Astrocyte (in vitro differentiated cells and primary cell): ENCODE results near the gene TRAPPC12. TPM values are rescaled to one million over a fixed set of nuclear protein-coding genes. Genes with fewer than 3 reads are reported as not detected.

Source experiments
- DNase-seq: peaks from one replicate; pipeline ENCODE4 v3.0.0-alpha.2; 2010; ENCODE audit warnings: low read depth
- FAIRE-seq: peaks from 2 replicates; lab custom pipeline; 2011; peaks lifted over from hg19 to GRCh38; lab: Jason Lieb, UNC
- H2AFZ ChIP-seq: 2 replicates; pipeline ENCODE4 v1.6.0; 2012; ENCODE audit warnings: low read depth, low read length, inconsistent platforms
- H3K27ac ChIP-seq: 2 replicates; pipeline ENCODE4 v1.5.1; 2011; ENCODE audit warnings: low read depth, low read length, inconsistent platforms
- H3K27me3 ChIP-seq: 2 replicates; pipeline ENCODE4 v1.6.0; 2011; ENCODE audit warnings: low read length, inconsistent platforms; ENCODE audit not compliant: insufficient read depth
- H3K36me3 ChIP-seq: 2 replicates; pipeline ENCODE4 v1.5.1; 2011; ENCODE audit warnings: low read length, inconsistent platforms; ENCODE audit not compliant: insufficient read depth
- H3K4me1 ChIP-seq: 2 replicates; pipeline ENCODE4 v1.5.1; 2011; ENCODE audit warnings: low read length, inconsistent platforms; ENCODE audit not compliant: insufficient read depth
- H3K4me2 ChIP-seq: 2 replicates; pipeline ENCODE4 v1.6.0; 2012; ENCODE audit warnings: low read length, inconsistent platforms
- H3K4me3 ChIP-seq: 2 replicates; pipeline ENCODE4 v1.5.1; 2011; ENCODE audit warnings: low read depth, mild to moderate bottlenecking, low read length, inconsistent platforms; ENCODE audit not compliant: insufficient read depth
- H3K79me2 ChIP-seq: 2 replicates; pipeline ENCODE4 v1.6.0; 2012; ENCODE audit warnings: mild to moderate bottlenecking, low read length, inconsistent platforms; ENCODE audit not compliant: insufficient read depth
- H3K9ac ChIP-seq: 2 replicates; pipeline ENCODE4 v1.6.0; 2012; ENCODE audit warnings: mild to moderate bottlenecking, low read length, inconsistent platforms
- H3K9me3 ChIP-seq: 2 replicates; pipeline ENCODE4 v1.5.1; 2012; ENCODE audit warnings: low read depth, mild to moderate bottlenecking, low read length, inconsistent platforms; ENCODE audit not compliant: insufficient read depth
- H4K20me1 ChIP-seq: 2 replicates; pipeline ENCODE4 v1.6.0; 2012; ENCODE audit warnings: low read length, inconsistent platforms; ENCODE audit not compliant: insufficient read depth
- H3K27ac Mint-ChIP-seq: one replicate; pipeline ENCODE4 v1.8.0; 2021; ENCODE audit warnings: mild to moderate bottlenecking, mixed read lengths; ENCODE audit not compliant: unreplicated experiment
- H3K27me3 Mint-ChIP-seq: one replicate; pipeline ENCODE4 v1.8.0; 2021; ENCODE audit warnings: low read depth, mixed read lengths; ENCODE audit not compliant: unreplicated experiment
- H3K36me3 Mint-ChIP-seq: one replicate; pipeline ENCODE4 v1.8.0; 2021; ENCODE audit warnings: low read depth, mixed read lengths; ENCODE audit not compliant: unreplicated experiment
- H3K4me1 Mint-ChIP-seq: one replicate; pipeline ENCODE4 v1.8.0; 2021; ENCODE audit warnings: low read depth, mixed read lengths; ENCODE audit not compliant: unreplicated experiment
- H3K4me3 Mint-ChIP-seq: one replicate; pipeline ENCODE4 v1.8.0; 2021; ENCODE audit warnings: mild to moderate bottlenecking, moderate library complexity, mixed read lengths; ENCODE audit not compliant: unreplicated experiment
- H3K9me3 Mint-ChIP-seq: one replicate; pipeline ENCODE4 v1.8.0; 2021; ENCODE audit warnings: mild to moderate bottlenecking, mixed read lengths; ENCODE audit not compliant: unreplicated experiment
- EZH2 ChIP-seq: IDR thresholded peaks from 2 replicates; pipeline ENCODE4 v1.6.1; 2012; ENCODE audit warnings: mild to moderate bottlenecking, low read length, inconsistent platforms; ENCODE audit not compliant: insufficient read depth
- total RNA-seq: library from RNA; stranded (reverse); gene quantifications from 2 replicates; pipeline ENCODE4 v1.2.1, GENCODE V29; 2021
- TF ChIP-seq, protein P1 (sequence below): IDR thresholded peaks from 2 replicates; pipeline ENCODE4 v1.5.1; 2011; ENCODE audit warnings: low read depth, mild to moderate bottlenecking, inconsistent platforms, low read length, moderate library complexity; ENCODE audit not compliant: insufficient read depth

The TRAPPC12 gene
- total RNA-seq, 1 donor from 2014 or later = 62.1 TPM

DNA sequence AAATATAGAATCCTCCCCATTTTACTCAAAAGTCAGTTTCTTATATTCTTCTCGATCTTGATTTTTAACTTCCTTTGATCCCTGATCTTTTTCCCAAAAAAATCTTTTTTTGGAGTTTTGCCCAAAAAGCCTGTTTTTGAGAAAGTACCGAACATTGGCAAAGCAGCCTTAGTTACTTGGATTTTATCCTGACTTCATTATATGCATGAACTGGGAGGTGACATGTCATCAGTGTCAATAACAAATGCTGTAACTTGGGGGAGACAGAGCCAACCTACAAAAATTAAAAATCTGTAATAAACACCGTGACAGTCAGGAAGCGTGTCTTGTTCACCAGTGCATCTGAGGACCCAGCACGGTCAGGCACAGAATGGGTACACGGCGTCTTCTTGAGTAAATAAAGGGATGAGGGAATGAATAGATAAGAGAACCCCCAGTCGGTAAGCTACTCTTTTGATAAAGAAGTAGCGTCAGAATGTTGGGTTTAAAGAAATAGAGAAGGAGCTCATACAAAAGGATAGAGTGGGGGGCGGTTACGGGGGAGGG is 24.9 kb downstream of the TRAPPC12 start:
- Histone ChIP-seq H3K36me3 (peaks cover 23% of the 10 kb centered on the region), H4K20me1 (peaks cover 21% of the 10 kb centered on the region), H3K9me3 (no peaks in the 10 kb centered on the region), H3K4me1 (no peaks in the 10 kb centered on the region), H3K27me3 (no peaks in the 10 kb centered on the region), H3K9ac (no peak overlapping the region), H3K4me2 (no peak overlapping the region), H3K4me3 (no peak overlapping the region), H2AFZ (no peak overlapping the region), H3K79me2 (peaks cover 31% of the 10 kb centered on the region), H3K27ac (no peak overlapping the region)
- peaks cover 7% of the 10 kb centered on the region for H3K4me1 Mint-ChIP-seq
- no peaks in the 10 kb centered on the region for H3K36me3 Mint-ChIP-seq
- FAIRE-seq (no peak), DNase-seq (no peak)
- H3K4me3 Mint-ChIP-seq = no peak overlapping the region
- TF ChIP-seq, protein P1, sequence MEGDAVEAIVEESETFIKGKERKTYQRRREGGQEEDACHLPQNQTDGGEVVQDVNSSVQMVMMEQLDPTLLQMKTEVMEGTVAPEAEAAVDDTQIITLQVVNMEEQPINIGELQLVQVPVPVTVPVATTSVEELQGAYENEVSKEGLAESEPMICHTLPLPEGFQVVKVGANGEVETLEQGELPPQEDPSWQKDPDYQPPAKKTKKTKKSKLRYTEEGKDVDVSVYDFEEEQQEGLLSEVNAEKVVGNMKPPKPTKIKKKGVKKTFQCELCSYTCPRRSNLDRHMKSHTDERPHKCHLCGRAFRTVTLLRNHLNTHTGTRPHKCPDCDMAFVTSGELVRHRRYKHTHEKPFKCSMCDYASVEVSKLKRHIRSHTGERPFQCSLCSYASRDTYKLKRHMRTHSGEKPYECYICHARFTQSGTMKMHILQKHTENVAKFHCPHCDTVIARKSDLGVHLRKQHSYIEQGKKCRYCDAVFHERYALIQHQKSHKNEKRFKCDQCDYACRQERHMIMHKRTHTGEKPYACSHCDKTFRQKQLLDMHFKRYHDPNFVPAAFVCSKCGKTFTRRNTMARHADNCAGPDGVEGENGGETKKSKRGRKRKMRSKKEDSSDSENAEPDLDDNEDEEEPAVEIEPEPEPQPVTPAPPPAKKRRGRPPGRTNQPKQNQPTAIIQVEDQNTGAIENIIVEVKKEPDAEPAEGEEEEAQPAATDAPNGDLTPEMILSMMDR = no peak
- TF ChIP-seq EZH2 = no peak
- no peaks in the 10 kb centered on the region for H3K27me3 Mint-ChIP-seq
- H3K27ac Mint-ChIP-seq = no peak overlapping the region
- no peaks in the 10 kb centered on the region for H3K9me3 Mint-ChIP-seq

DNA sequence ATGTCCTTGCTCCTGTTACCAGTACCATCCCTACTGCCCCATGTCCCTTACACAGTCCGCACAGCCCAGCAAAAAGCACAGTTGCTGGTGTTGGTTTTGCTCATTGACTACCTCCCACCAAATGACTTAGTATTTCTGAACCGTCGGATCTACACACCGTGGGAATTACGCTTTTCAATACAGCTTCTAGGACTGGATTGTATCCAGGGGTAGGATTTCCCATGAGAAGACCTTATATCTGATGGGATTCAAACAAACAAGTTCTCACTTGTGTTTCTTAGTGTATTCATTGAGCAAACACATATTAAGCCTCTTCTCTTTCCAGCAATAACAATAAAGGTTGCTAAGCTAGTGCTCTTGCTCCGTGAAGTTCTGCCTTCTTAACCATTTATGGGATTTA is 25.8 kb downstream of the TRAPPC12 start:
- Histone ChIP-seq H2AFZ (no peak overlapping the region), H3K79me2 (peaks cover 34% of the 10 kb centered on the region), H3K27ac (no peak overlapping the region), H3K4me2 (no peak overlapping the region), H3K9me3 (no peaks in the 10 kb centered on the region), H3K9ac (no peak overlapping the region), H3K4me3 (no peak overlapping the region), H4K20me1 (peaks cover 23% of the 10 kb centered on the region), H3K4me1 (no peaks in the 10 kb centered on the region), H3K27me3 (no peaks in the 10 kb centered on the region), H3K36me3 (peaks cover 27% of the 10 kb centered on the region)
- Mint-ChIP-seq H3K36me3 (no peaks in the 10 kb centered on the region), H3K4me1 (peaks cover 4% of the 10 kb centered on the region), H3K27ac (no peak overlapping the region), H3K4me3 (no peak overlapping the region), H3K27me3 (no peaks in the 10 kb centered on the region), H3K9me3 (no peaks in the 10 kb centered on the region)
- DNase-seq = no peak
- TF ChIP-seq, protein P1 = no peak
- no peak for TF ChIP-seq EZH2
- FAIRE-seq = no peak

DNA sequence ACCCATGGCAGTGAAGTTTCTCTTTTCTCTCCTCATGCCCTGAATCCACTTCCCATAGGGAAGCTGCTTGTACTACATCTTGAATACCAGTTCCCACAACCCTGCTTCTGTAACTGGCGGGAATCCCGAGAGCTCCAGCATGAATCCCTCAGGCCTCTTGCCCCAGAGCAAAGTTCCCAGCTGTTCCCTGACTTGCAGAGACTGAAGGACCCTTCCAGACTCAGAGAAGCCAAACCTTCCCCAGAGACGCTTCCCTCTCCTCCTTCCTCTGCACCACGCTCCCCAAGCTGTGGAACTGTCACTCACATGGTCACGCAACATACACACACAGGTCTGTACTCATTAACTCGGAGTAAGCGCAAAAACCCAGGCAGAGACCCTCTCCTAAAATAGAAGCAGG is 26.4 kb downstream of the TRAPPC12 start:
- Histone ChIP-seq H3K27ac (no peak overlapping the region), H3K9ac (no peak overlapping the region), H3K79me2 (peaks cover 34% of the 10 kb centered on the region), H3K4me1 (no peaks in the 10 kb centered on the region), H3K9me3 (no peaks in the 10 kb centered on the region), H4K20me1 (peaks cover 17% of the 10 kb centered on the region), H3K36me3 (peaks cover 27% of the 10 kb centered on the region), H3K27me3 (no peaks in the 10 kb centered on the region), H3K4me3 (no peak overlapping the region), H2AFZ (no peak overlapping the region), H3K4me2 (no peak overlapping the region)
- H3K4me3 Mint-ChIP-seq = no peak overlapping the region
- H3K4me1 Mint-ChIP-seq = no peaks in the 10 kb centered on the region
- no peaks in the 10 kb centered on the region for H3K36me3 Mint-ChIP-seq
- H3K27ac Mint-ChIP-seq = no peak overlapping the region
- DNase-seq (no peak), FAIRE-seq (no peak)
- no peaks in the 10 kb centered on the region for H3K27me3 Mint-ChIP-seq
- TF ChIP-seq EZH2 = no peak
- TF ChIP-seq, protein P1 = no peak
- H3K9me3 Mint-ChIP-seq = no peaks in the 10 kb centered on the region
